Measurements from ENCODE around the gene DENND2D.

GRCh38 chr1:111192658-111193519, 7.6 kb downstream of the DENND2D start:
- TF ChIP-seq REST (IDR thresholded peaks at IDR 0.05; ENCODE audit: low read depth): no peak
- TF ChIP-seq FOXM1 (IDR thresholded peaks at IDR 0.05; ENCODE audit: borderline replicate concordance, low read depth): no peak
- no peak for TF ChIP-seq MAX (IDR thresholded peaks at IDR 0.05)
- no peak for TF ChIP-seq NFIC (IDR thresholded peaks at IDR 0.05)
- no peak for TF ChIP-seq EGR1 (IDR thresholded peaks at IDR 0.05)
- TF ChIP-seq CEBPB (IDR thresholded peaks at IDR 0.05): no peak
- TF ChIP-seq EP300 (IDR thresholded peaks at IDR 0.05; ENCODE audit: borderline replicate concordance): no peak
- TF ChIP-seq USF1 (IDR thresholded peaks at IDR 0.05): no peak

All from Ishikawa (cell line).